ENCODE results near the gene PTPRM. TPM values are rescaled to one million over a fixed set of nuclear protein-coding genes. Genes with fewer than 3 reads are reported as not detected.

Gene PTPRM
- total RNA-seq, 1 experiment from 2014 or later: 11.1 TPM

- no peak for DNase-seq (ENCODE audit: low spot score)
- CTCF ChIA-PET: no interaction called here
- Mint-ChIP-seq H3K27me3 (ENCODE audit: low read depth) (no peaks in the 10 kb centered on the region), H3K36me3 (no peaks in the 10 kb centered on the region), H3K9me3 (no peaks in the 10 kb centered on the region), H3K4me1 (peaks cover 10% of the 10 kb centered on the region), H3K27ac (no peak overlapping the region), H3K4me3 (no peak overlapping the region)
- POLR2A ChIA-PET: no interaction called here
- TF ChIP-seq SMAD3 (CRISPR knock-in tag; IDR thresholded peaks at IDR 0.05; ENCODE audit: borderline replicate concordance) (no peak), PREB (CRISPR knock-in tag; IDR thresholded peaks at IDR 0.05; ENCODE audit: borderline replicate concordance) (no peak)
- no peak for ATAC-seq
These were observed 451.7 kb downstream of the PTPRM start for GRCh38 chr18:8018701-8019331.

- TF ChIP-seq, protein P1, sequence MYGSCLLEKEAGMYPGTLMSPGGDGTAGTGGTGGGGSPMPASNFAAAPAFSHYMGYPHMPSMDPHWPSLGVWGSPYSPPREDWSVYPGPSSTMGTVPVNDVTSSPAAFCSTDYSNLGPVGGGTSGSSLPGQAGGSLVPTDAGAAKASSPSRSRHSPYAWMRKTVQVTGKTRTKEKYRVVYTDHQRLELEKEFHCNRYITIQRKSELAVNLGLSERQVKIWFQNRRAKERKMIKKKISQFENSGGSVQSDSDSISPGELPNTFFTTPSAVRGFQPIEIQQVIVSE (CRISPR knock-in tag; IDR thresholded peaks at IDR 0.05; ENCODE audit: borderline replicate concordance): no peak
- TF ChIP-seq HMGA2 (CRISPR knock-in tag; IDR thresholded peaks at IDR 0.05): peak; percentile 95
- no peaks in the 10 kb centered on the region for H3K36me3 Mint-ChIP-seq
- CTCF ChIA-PET: no interaction called here
- no peak for ATAC-seq
- H3K9me3 Mint-ChIP-seq: no peaks in the 10 kb centered on the region
- DNase-seq (ENCODE audit: low spot score): no peak
- H3K4me3 Mint-ChIP-seq: no peak overlapping the region
- no peaks in the 10 kb centered on the region for H3K27me3 Mint-ChIP-seq (ENCODE audit: low read depth)
- H3K4me1 Mint-ChIP-seq: peaks cover 10% of the 10 kb centered on the region
- H3K27ac Mint-ChIP-seq: no peak overlapping the region
- POLR2A ChIA-PET: no interaction called here
These were observed 452.5 kb downstream of the PTPRM start for GRCh38 chr18:8019600-8019999.

DNA sequence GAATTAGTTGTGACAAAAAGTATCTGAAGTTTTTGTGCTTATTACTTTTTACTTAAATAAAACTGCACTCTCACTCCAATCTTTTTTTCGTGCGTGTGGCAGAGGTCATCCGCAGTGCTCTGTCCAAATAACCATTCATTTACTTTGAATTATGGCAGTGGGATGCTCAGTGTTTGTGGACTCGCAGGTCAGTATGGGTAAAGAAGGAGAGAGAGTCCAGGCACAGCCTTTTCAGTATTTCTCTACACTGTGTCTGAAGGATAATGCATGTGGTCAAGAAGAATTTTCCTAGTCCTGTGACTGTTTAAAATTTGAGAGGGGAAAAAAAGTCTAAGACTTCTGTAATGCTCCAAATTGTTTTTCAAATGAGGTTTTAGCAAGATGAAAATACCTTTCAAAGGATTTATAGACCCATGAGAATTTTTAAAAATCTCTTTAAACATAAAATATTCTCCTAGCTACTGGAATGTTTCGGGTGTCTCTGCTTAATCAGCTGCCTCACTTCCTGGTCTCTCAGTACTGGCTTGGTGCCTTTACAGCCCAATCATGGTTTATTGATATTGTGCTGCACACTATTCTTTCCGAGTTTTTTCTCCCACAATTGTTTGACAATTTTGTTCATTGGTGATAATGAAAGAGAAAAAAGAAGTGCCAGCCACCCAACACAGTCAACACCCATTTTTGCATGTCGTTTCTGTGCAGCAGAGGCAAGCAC lies 453.2 kb downstream of the PTPRM start:
- ChIA-PET POLR2A (no interaction called here), CTCF (no interaction called here)
- ATAC-seq: no peak
- Mint-ChIP-seq H3K27ac (no peak overlapping the region), H3K4me3 (no peak overlapping the region), H3K9me3 (no peaks in the 10 kb centered on the region), H3K36me3 (no peaks in the 10 kb centered on the region), H3K4me1 (peaks cover 10% of the 10 kb centered on the region), H3K27me3 (ENCODE audit: low read depth) (no peaks in the 10 kb centered on the region)
- no peak for DNase-seq (ENCODE audit: low spot score)
- no peak for TF ChIP-seq GRHL2 (CRISPR knock-in tag; IDR thresholded peaks at IDR 0.05; ENCODE audit: insufficient replicate concordance, severe bottlenecking)
- no peak for TF ChIP-seq FOXP1 (CRISPR knock-in tag; IDR thresholded peaks at IDR 0.05; ENCODE audit: borderline replicate concordance)
- TF ChIP-seq, protein P2, sequence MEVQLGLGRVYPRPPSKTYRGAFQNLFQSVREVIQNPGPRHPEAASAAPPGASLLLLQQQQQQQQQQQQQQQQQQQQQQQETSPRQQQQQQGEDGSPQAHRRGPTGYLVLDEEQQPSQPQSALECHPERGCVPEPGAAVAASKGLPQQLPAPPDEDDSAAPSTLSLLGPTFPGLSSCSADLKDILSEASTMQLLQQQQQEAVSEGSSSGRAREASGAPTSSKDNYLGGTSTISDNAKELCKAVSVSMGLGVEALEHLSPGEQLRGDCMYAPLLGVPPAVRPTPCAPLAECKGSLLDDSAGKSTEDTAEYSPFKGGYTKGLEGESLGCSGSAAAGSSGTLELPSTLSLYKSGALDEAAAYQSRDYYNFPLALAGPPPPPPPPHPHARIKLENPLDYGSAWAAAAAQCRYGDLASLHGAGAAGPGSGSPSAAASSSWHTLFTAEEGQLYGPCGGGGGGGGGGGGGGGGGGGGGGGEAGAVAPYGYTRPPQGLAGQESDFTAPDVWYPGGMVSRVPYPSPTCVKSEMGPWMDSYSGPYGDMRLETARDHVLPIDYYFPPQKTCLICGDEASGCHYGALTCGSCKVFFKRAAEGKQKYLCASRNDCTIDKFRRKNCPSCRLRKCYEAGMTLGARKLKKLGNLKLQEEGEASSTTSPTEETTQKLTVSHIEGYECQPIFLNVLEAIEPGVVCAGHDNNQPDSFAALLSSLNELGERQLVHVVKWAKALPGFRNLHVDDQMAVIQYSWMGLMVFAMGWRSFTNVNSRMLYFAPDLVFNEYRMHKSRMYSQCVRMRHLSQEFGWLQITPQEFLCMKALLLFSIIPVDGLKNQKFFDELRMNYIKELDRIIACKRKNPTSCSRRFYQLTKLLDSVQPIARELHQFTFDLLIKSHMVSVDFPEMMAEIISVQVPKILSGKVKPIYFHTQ (CRISPR knock-in tag; IDR thresholded peaks at IDR 0.05): no peak
- TF ChIP-seq, protein P3, sequence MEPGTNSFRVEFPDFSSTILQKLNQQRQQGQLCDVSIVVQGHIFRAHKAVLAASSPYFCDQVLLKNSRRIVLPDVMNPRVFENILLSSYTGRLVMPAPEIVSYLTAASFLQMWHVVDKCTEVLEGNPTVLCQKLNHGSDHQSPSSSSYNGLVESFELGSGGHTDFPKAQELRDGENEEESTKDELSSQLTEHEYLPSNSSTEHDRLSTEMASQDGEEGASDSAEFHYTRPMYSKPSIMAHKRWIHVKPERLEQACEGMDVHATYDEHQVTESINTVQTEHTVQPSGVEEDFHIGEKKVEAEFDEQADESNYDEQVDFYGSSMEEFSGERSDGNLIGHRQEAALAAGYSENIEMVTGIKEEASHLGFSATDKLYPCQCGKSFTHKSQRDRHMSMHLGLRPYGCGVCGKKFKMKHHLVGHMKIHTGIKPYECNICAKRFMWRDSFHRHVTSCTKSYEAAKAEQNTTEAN (CRISPR knock-in tag; IDR thresholded peaks at IDR 0.05): no peak
- no peak for TF ChIP-seq PRRX2 (CRISPR knock-in tag; IDR thresholded peaks at IDR 0.05)
- TF ChIP-seq, protein P4, sequence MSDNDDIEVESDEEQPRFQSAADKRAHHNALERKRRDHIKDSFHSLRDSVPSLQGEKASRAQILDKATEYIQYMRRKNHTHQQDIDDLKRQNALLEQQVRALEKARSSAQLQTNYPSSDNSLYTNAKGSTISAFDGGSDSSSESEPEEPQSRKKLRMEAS (CRISPR knock-in tag; IDR thresholded peaks at IDR 0.05): no peak
- TF ChIP-seq ATF1 (CRISPR knock-in tag; IDR thresholded peaks at IDR 0.05): no peak
- TF ChIP-seq OVOL2 (CRISPR knock-in tag; IDR thresholded peaks at IDR 0.05; ENCODE audit: borderline replicate concordance): no peak
- no peak for TF ChIP-seq NR2C2 (CRISPR knock-in tag; IDR thresholded peaks at IDR 0.05)
- no peak for TF ChIP-seq ZBTB21 (CRISPR knock-in tag; IDR thresholded peaks at IDR 0.05; ENCODE audit: borderline replicate concordance)
- TF ChIP-seq, protein P5, sequence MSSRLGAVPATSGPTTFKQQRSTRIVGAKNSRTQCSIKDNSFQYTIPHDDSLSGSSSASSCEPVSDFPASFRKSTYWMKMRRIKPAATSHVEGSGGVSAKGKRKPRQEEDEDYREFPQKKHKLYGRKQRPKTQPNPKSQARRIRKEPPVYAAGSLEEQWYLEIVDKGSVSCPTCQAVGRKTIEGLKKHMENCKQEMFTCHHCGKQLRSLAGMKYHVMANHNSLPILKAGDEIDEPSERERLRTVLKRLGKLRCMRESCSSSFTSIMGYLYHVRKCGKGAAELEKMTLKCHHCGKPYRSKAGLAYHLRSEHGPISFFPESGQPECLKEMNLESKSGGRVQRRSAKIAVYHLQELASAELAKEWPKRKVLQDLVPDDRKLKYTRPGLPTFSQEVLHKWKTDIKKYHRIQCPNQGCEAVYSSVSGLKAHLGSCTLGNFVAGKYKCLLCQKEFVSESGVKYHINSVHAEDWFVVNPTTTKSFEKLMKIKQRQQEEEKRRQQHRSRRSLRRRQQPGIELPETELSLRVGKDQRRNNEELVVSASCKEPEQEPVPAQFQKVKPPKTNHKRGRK (CRISPR knock-in tag; IDR thresholded peaks at IDR 0.05; ENCODE audit: borderline replicate concordance): no peak
- no peak for TF ChIP-seq NFE2L1 (CRISPR knock-in tag; IDR thresholded peaks at IDR 0.05)
- TF ChIP-seq, protein P6, sequence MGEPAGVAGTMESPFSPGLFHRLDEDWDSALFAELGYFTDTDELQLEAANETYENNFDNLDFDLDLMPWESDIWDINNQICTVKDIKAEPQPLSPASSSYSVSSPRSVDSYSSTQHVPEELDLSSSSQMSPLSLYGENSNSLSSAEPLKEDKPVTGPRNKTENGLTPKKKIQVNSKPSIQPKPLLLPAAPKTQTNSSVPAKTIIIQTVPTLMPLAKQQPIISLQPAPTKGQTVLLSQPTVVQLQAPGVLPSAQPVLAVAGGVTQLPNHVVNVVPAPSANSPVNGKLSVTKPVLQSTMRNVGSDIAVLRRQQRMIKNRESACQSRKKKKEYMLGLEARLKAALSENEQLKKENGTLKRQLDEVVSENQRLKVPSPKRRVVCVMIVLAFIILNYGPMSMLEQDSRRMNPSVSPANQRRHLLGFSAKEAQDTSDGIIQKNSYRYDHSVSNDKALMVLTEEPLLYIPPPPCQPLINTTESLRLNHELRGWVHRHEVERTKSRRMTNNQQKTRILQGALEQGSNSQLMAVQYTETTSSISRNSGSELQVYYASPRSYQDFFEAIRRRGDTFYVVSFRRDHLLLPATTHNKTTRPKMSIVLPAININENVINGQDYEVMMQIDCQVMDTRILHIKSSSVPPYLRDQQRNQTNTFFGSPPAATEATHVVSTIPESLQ (CRISPR knock-in tag; IDR thresholded peaks at IDR 0.05): no peak
